Measurements from ENCODE around the gene DGKB.
"Not testable (repeated sequence)": the region's sequence is repeated elsewhere in the genome, so short reads cannot be mapped to it uniquely, and the experiment has no call there.

The DGKB gene

DNA sequence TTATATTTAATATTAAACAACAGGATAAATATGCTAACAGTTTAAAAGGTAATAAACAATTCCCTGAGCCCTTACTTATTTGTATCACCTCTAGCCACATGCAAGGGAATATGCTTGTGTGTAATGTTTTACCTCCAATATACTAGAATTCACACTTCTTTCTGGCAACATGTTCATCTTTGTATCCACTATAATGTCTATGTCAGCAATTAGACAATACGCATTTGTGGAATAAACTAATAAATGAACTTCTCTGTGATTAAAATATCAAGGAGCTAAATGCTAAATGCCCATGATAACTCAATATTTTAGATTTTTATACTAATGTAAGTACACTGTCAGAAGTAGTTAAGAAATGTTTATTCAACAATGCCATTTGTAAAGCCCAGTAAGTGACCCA is 350.5 kb downstream of the DGKB start:
- no peak for DNase-seq

- DNase-seq: no peak
Observed at GRCh38 chr7:14551310-14551709, 351.2 kb downstream of the DGKB start.

GRCh38 chr7:14542624-14543023 is 359.9 kb downstream of the DGKB start:
- no peak for DNase-seq

- DNase-seq: no peak
Observed at GRCh38 chr7:14521183-14521582, 381.4 kb downstream of the DGKB start.

GRCh38 chr7:14510268-14510667 is 392.3 kb downstream of the DGKB start:
- DNase-seq: no peak

- no peak for DNase-seq
Observed at GRCh38 chr7:14507617-14508016, 394.9 kb downstream of the DGKB start.

DNA sequence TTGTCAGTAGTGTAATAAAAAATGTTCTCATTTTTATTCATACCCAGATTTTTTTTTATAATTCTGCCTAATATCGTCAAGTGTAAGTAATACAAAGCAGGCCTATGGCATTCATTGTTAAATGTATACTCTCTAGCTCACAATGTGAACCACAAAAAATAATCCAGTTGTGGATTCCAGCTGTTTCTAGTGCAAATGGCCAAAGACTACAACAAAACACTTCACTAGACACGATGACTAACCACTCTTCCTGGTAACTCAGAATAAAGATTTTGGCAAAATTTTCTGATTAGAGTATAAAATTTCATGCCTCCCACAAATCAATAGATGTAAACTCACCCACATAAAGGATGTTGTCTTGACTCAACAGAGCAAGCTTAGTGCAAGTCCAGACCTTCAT is 396.6 kb downstream of the DGKB start:
- no peak for DNase-seq

DNA sequence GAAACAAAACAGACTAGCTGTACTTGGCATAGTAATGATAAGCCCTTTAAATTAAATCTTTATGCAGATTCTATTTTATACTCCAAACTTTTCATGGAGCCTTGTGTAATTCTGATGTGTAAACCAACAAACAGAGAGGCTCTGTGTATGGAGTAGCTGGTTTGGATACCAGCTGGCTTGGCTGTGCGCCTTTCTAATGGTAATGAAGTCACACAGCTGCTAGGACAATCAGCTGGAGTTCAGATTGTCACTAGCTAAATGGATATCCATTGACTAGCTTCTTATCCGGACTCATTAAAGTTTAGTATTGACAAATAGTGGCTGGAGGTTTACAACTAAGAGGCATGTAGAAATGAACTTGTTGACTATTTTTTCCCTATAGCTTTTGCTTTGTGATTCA is 398.4 kb downstream of the DGKB start:
- DNase-seq: no peak

- DNase-seq: no peak
Observed at GRCh38 chr7:14503623-14504022, 398.9 kb downstream of the DGKB start.

DNA sequence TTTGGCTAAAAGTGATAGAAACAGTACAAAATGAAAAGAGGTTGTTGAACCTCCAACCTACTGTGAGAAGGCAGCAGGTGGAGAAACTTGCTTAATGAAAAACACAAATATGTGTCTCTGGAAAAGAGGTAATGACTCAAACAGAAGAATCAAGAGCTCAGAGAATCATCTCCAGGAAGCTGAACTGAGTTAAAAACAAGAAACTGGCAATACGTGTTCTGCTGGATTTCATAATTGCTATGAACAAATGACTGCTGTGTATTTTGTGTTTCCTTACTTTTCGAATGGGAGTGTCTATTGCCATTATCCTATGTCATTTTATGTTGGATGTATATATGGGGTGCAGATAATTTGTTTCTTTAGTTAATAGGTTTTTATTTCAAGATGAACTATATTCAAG is 401.1 kb downstream of the DGKB start:
- DNase-seq: no peak

DNA sequence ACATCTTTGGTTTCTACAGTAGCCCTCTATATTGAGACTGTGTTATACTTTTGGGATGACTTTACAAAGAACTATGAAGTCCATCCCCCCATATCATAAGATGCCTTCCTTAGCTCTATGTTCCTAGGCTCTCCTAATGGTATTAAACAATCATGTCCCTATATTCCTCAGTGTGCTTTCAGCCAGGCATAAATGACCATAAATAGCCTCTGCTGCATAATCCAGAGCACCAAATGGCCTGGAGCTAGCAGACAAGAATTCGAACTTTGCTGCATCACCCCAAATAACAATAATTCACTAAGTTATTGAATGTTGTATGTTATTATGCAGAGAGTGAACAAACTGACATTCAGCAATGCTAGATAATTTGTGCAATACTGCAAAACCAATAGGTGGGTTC is 405.2 kb downstream of the DGKB start:
- DNase-seq: no peak

DNA sequence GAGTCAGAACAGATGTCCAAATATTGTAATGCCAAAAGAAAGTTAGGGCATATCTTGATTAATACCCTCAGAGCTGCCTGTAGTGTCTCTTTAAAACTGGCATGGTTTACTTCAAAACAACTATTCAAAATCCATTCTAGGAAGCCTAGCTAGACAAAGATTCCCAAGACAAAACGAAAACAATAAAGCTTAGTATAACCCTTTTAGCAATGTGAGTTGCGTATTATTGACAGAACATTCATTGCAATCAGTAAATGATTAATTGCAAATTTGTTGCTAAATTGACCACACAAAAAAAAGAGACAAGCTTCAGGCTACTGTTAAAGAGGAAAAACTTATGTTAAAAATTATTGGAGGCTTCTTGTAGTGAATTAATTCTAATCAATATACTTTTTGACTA is 406.9 kb downstream of the DGKB start:
- no peak for DNase-seq

DNA sequence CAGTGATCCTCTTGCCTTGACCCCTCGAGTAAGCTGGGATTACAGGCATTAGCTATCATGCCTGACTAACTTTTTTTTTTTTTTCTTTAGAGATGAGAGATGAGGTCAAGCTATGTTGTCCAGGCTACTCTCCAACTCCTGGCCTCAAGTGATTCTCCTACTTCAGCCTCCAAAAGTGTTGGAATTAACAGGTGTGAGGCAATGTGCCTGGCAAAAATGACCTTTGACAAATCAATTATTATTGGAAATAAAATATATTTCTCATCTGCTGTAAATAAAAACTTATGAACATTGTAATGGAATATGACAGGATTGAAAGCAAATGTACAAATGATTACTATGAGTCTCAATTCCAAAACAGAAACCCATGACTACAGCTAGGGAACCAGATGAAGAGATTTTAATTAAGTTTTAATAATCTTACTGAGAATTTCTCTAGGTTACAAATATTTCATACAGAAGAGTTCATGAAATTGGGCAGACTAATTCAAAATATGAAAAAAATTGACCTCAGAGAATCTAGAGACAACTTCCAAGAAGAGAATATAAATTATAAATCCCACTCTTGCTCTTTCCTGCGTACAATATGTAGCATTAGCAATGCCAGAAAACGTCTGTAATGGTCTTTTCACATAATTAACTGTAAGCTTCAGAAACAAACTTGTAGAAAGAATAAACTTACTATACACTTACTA is 414.7 kb downstream of the DGKB start:
- no peak for DNase-seq

GRCh38 chr7:14483663-14484062 is 418.9 kb downstream of the DGKB start:
- no peak for DNase-seq

- DNase-seq: no peak
Observed at GRCh38 chr7:14480281-14480680, 422.3 kb downstream of the DGKB start.

GRCh38 chr7:14478834-14479510 is 423.6 kb downstream of the DGKB start:
- DNase-seq: no peak

- DNase-seq: not testable (repeated sequence)
Observed at GRCh38 chr7:14461716-14462115, 440.8 kb downstream of the DGKB start.

DNA sequence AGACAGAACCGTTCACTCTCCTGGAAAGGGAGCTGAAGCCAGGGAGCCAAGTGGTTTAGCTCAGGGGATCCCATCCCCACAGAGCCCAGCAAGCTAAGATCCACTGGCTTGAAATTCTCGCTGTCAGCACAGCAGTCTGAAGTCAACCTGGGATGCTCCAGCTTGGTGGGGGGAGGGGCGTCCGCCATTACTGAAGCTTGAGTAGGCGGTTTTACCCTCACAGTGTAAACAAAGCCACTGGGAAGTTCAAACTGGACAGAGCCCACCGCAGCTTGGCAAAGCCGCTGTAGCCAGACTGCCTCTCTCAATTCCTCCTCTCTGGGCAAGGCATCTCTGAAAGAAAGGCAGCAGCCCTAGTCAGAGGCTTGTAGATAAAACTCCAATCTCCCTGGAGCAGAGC is 443.7 kb downstream of the DGKB start:
- not testable (repeated sequence) for DNase-seq

DNA sequence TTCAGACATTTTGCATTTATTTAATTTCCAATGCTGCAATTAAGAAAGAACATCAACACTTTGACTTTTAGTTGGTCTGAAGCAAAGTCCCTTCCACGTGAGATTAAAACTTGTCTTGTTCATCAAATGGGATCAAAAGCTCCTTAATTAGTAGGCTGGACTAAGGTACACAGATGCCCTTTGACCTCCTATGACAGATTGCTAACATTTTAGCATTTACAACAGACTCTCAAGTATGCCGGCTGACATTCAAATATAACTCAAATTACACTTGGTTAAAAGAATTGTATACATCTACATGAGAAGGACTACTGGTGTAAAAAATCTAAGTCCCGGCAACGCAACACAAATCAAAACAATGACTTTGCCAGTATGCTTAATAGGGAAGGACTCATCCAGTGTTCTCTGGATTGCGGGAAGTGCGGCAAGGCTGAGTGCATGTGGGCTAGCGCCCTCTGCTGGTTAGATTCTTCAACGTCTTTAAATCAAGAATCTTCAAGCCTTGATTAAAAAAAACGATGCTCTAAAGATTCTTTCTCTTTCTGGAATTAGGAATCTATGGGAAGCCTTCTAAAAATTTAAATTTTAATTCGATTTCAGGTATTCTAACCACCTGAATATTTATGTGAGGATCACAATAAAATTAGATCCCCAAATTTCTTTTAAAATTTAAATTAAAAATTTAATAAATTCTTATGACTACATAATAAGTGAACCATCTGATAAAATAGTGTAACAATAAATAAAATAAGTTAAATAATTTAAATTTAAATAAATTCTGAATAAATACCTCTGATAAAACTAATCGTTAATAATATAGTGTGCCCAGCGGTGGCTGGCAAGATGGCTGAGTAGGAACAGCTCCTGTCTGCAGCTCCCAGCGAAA is 444.7 kb downstream of the DGKB start:
- peak; percentile 28 to 46 for DNase-seq

DNA sequence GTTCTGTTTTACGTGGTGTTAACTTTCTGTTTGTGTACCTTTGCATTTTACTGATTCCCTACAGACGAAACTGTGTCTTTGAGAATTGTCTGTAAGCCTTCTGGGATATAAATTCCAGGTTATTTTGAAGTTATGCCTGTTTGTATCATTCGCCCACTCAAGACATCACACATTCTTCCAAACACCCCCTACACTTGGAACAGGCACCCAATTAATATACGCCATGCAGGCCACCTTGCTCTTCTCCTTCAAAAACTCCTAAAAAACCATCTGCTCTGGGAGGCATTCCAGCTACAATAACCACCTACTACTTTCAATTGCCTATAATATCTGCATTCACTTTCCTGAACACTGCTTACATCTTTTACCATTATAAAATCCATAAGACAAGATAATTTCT is 453.3 kb downstream of the DGKB start:
- DNase-seq: no peak

GRCh38 chr7:14446829-14447228 is 455.7 kb downstream of the DGKB start:
- DNase-seq: no peak

- DNase-seq: no peak
Observed at GRCh38 chr7:14446219-14446618, 456.3 kb downstream of the DGKB start.

GRCh38 chr7:14438366-14438765 is 464.2 kb downstream of the DGKB start:
- DNase-seq: no peak

DNA sequence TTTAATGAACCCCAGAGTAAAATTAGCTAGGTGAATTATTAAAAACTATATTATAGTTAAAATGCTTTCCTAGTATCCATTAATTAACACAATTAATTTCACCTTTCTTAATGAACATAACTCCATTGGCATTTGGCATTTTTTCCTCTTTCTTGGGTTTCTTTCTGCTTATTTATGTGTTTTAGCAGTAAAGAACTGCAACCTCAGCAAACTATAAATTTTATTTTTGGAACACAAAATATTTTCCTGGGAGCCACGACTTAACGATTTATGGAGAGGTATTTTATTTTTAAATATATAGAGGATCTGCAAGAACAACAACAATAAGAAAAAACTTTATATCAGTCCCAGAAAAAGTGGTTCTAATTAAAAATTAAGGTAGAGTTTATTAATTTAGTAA is 465.7 kb downstream of the DGKB start:
- no peak for DNase-seq
